22Rv1 (cell line): ENCODE results near the gene TUFT1.

Source experiments
- CTCF ChIP-seq: fragments of 450-650 bp; IDR thresholded peaks from 2 replicates; pipeline ENCODE4 v1.5.1; 2017; ENCODE audit warnings: mild to moderate bottlenecking
- ZFX ChIP-seq: fragments of 450-650 bp; IDR thresholded peaks from 2 replicates; pipeline ENCODE4 v1.6.1; 2017; ENCODE audit warnings: antibody characterized with exemption, borderline replicate concordance

GRCh38 chr1:151493042-151493441 lies 47.1 kb upstream of the TUFT1 start:
- TF ChIP-seq CTCF (no peak), ZFX (no peak)
